Esophagus muscularis mucosa (tissue), 4 donors: Measurements from ENCODE around the gene PLA2G2E. TPM values are rescaled to one million over a fixed set of nuclear protein-coding genes. Genes with fewer than 3 reads are reported as not detected.

Experiments
- DNase-seq: peaks from one replicate; pipeline ENCODE4 v3.0.0-alpha.2; 2017; ENCODE audit errors: extremely low spot score
- H3K27ac ChIP-seq, 4 donors: fragments of 200-600 bp; sonication (generic); replicated peaks in 1 of 4; 1 replicate in 3 of 4; 2 replicates in 1 of 4; pipeline ENCODE4 v1.5.1; 2016 to 2019; ENCODE audit warnings: mild to moderate bottlenecking in 1 of 4
- H3K27me3 ChIP-seq, 4 donors: fragments of 200-600 bp; sonication (generic); one replicate each; pipeline versions ENCODE4 v1.5.1 to v1.6.0; 2016 to 2019
- H3K36me3 ChIP-seq, 4 donors: fragments of 200-600 bp; sonication (generic); one replicate each; pipeline ENCODE4 v1.5.1; 2016 to 2019
- H3K4me1 ChIP-seq, 4 donors: fragments of 200-600 bp; sonication (generic); one replicate each; pipeline ENCODE4 v1.5.1; 2016 to 2019
- H3K4me3 ChIP-seq, 4 donors: fragments of 200-600 bp; sonication (generic); 1 replicate in 2 of 4; 2 replicates in 2 of 4; pipeline ENCODE4 v1.5.1; 2016 to 2019; ENCODE audit warnings: mild to moderate bottlenecking in 4 of 4, moderate library complexity in 1 of 4
- H3K9me3 ChIP-seq, 4 donors: fragments of 200-600 bp; sonication (generic); 1 replicate in 3 of 4; 2 replicates in 1 of 4; pipeline ENCODE4 v1.5.1; 2016 to 2019
- CTCF ChIP-seq, 3 experiments: fragments of 200-600 bp in 2 of 3; fragments of 450-650 bp in 1 of 3; sonication (generic) in 2 of 3; IDR thresholded peaks; one replicate each; pipeline ENCODE4 v1.5.1; 2017 to 2019; ENCODE audit warnings: antibody characterized with exemption in 3 of 3, mild to moderate bottlenecking in 2 of 3, moderate library complexity in 1 of 3
- EP300 ChIP-seq: sonication (generic); formaldehyde crosslinking; IDR thresholded peaks from one replicate; pipeline ENCODE4 v1.6.1; 2017; ENCODE audit warnings: antibody characterized with exemption
- POLR2A ChIP-seq: fragments of 450-650 bp; IDR thresholded peaks from one replicate; pipeline ENCODE4 v1.6.1; 2017; ENCODE audit warnings: antibody characterized with exemption, moderate library complexity, mild to moderate bottlenecking, low read depth
- POLR2AphosphoS5 ChIP-seq, 2 donors: sonication (generic); formaldehyde crosslinking; IDR thresholded peaks; one replicate each; pipeline ENCODE4 v1.6.1; 2017; ENCODE audit warnings: antibody characterized with exemption in 2 of 2
- WGBS: methylation state at CpG from one replicate; pipeline ENCODE4 v1.1.5; 2018; 5-methylcytosine and 5-hydroxymethylcytosine counted together
- intact Hi-C: fragments of 100-400 bp; cut with DNase I; formaldehyde crosslinking; loops from one replicate; pipeline ENCODE4 v1.15.1; 2023
- total RNA-seq, 4 donors: library from RNA; depleted of rRNA; stranded (reverse); fragments of >200 nt; gene quantifications; one replicate each; pipeline versions ENCODE4 v1.1.0 to v1.2.1, GENCODE V29; 2016

The PLA2G2E gene
- total RNA-seq, 4 donors from 2014 or later, result not detected

GRCh38 chr1:19878637-19878985, 44.8 kb downstream of the PLA2G2E start:
- H3K4me1 ChIP-seq, result peaks cover 8 to 16% (median 13%) of the 10 kb centered on the region in 4 donors
- H3K4me3 ChIP-seq, result no peak overlapping the region
- peaks cover 0 to 32% (median 3%) of the 10 kb centered on the region in 4 donors for H3K27me3 ChIP-seq
- no peak for DNase-seq
- 85% methylated on average over 12 of the region's 12 CpGs for WGBS
- no peak overlapping the region for H3K27ac ChIP-seq
- H3K9me3 ChIP-seq, result no peaks in the 10 kb centered on the region
- H3K36me3 ChIP-seq, result no peaks in the 10 kb centered on the region
- TF ChIP-seq CTCF (IDR thresholded peaks at IDR 0.05) (no peak), POLR2AphosphoS5 (IDR thresholded peaks at IDR 0.05) (no peak), POLR2A (no peak)
- intact Hi-C loops, result no loop called here

- no peak for DNase-seq
- TF ChIP-seq POLR2A, result no peak
- TF ChIP-seq EP300, result no peak
- TF ChIP-seq POLR2AphosphoS5 (IDR thresholded peaks at IDR 0.05), result no peak
- TF ChIP-seq CTCF (IDR thresholded peaks at IDR 0.05), result no peak
- intact Hi-C loops, result no loop called here
Measured at GRCh38 chr1:19877821-19878636, 45.4 kb downstream of the PLA2G2E start.

DNA sequence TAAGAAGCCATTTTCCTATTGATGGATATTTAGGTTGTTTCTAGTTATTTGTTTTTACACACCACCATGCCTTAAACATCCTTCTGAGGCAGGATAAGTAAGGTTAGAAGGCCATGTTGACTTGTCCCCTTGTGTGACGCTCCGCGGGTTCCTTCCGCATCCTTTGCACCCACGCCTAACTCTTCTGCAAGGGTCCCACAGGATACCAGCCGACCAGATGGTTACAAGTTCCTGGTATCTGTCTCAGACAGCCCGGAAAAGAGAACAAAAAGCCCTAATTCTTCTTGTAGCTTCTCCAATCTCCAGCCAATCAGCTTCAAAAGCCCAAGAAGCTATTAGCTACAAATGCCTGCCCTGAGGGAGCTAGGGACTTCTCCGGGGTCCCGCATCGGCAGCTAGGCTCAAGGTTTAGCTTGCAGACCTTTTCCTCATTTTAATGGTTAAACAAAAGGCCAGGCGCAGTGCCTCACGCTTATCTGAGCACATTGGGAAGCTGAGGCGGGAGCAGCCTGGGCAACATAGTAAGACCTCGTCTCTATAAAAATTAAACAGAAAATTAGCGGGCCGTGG, 46.2 kb downstream of the PLA2G2E start:
- peaks cover 0 to 6% (median 5%) of the 10 kb centered on the region in 4 donors for H3K4me1 ChIP-seq
- intact Hi-C loops, result no loop called here
- H3K4me3 ChIP-seq, result no peak overlapping the region
- WGBS, result 80% methylated on average over 16 of the region's 16 CpGs
- H3K27ac ChIP-seq, result no peak overlapping the region
- H3K27me3 ChIP-seq, result peaks cover 0 to 36% (median 3%) of the 10 kb centered on the region in 4 donors
- no peak for DNase-seq
- no peaks in the 10 kb centered on the region for H3K9me3 ChIP-seq
- TF ChIP-seq POLR2A (no peak), POLR2AphosphoS5 (IDR thresholded peaks at IDR 0.05) (no peak), EP300 (no peak), CTCF (IDR thresholded peaks at IDR 0.05) (no peak)
- H3K36me3 ChIP-seq, result no peaks in the 10 kb centered on the region

More at GRCh38 chr1:19877821-19878636, 45.4 kb downstream of the PLA2G2E start:
- H3K27me3 ChIP-seq, result peaks cover 0 to 36% (median 3%) of the 10 kb centered on the region in 4 donors
- no peak overlapping the region for H3K4me3 ChIP-seq
- no peaks in the 10 kb centered on the region for H3K36me3 ChIP-seq
- WGBS, result 73% methylated on average over 19 of the region's 19 CpGs
- H3K9me3 ChIP-seq, result no peaks in the 10 kb centered on the region
- no peak overlapping the region for H3K27ac ChIP-seq
- peaks cover 2 to 10% (median 8%) of the 10 kb centered on the region in 4 donors for H3K4me1 ChIP-seq

GRCh38 chr1:19872190-19872589, 51.2 kb downstream of the PLA2G2E start:
- no peak for TF ChIP-seq EP300
- TF ChIP-seq CTCF (IDR thresholded peaks at IDR 0.05), result no peak
- TF ChIP-seq POLR2A, result no peak
- no peak for TF ChIP-seq POLR2AphosphoS5 (IDR thresholded peaks at IDR 0.05)
- H3K9me3 ChIP-seq, result no peaks in the 10 kb centered on the region
- H3K36me3 ChIP-seq, result no peaks in the 10 kb centered on the region
- H3K27me3 ChIP-seq, result peaks cover 0 to 53% (median 3%) of the 10 kb centered on the region in 4 donors
- H3K4me3 ChIP-seq, result no peak overlapping the region
- DNase-seq, result no peak
- intact Hi-C loops, result no loop called here
- no peak overlapping the region for H3K27ac ChIP-seq
- WGBS, result 56% methylated on average over 7 of the region's 7 CpGs
- H3K4me1 ChIP-seq, result no peaks in the 10 kb centered on the region

Other genes with a start within 250 kb of the PLA2G2E start
- 10 to 100 TPM; 20.8 to 34.4 (median 25.8) TPM for gene TMCO4, start 123.7 kb downstream of the PLA2G2E start, total RNA-seq
- not detected for gene RNF186, start 108.3 kb downstream of the PLA2G2E start, total RNA-seq
- gene OTUD3, start 41.2 kb downstream of the PLA2G2E start, total RNA-seq, result 10 to 100 TPM in 1 of 4 donors, 1 to 10 TPM in 3; 5.1 to 14.9 (median 6.3) TPM
- gene PLA2G2A, start 56.0 kb upstream of the PLA2G2E start, total RNA-seq, result 100 to 1,000 TPM in 2 of 4 donors, 10 to 100 TPM in 2; 29.9 to 228 (median 81.2) TPM
- gene PLA2G5, start 146.6 kb upstream of the PLA2G2E start, total RNA-seq, result 10 to 100 TPM; 17.7 to 46.2 (median 28.4) TPM
- not detected for gene PLA2G2D, start 195.9 kb upstream of the PLA2G2E start, total RNA-seq
- gene PLA2G2F, start 215.7 kb upstream of the PLA2G2E start, total RNA-seq, result not detected